GM23338 (cell line): Measurements from ENCODE around the gene RPL15. TPM values are rescaled to one million over a fixed set of nuclear protein-coding genes. Genes with fewer than 3 reads are reported as not detected.
A peak's percentile ranks its signal among the peaks of the same experiment; 100 is the strongest.

Experiments
- ATAC-seq: fragments of 200-7000 bp; cut with Tn5 transposase; 3 replicates; pipeline ENCODE4 v1.9.1; 2020
- DNase-seq: peaks from one replicate; pipeline ENCODE4 v3.0.0-alpha.2; 2015; ENCODE audit warnings: low spot score
- H2AFZ ChIP-seq: fragments of 200-600 bp; sonication (generic); 2 replicates; pipeline ENCODE4 v1.8.0; 2016; ENCODE audit warnings: antibody characterized with exemption, mild to moderate bottlenecking, moderate library complexity
- H3F3A ChIP-seq: fragments of 200-600 bp; sonication (generic); replicated peaks from 2 replicates; pipeline ENCODE4 v1.8.0; 2017; ENCODE audit warnings: antibody characterized with exemption, mixed run types, low read depth
- H3K27ac ChIP-seq: fragments of 200-600 bp; sonication (generic); 2 replicates; pipeline ENCODE4 v1.6.1; 2016; ENCODE audit warnings: low read depth
- H3K27me3 ChIP-seq: fragments of 200-600 bp; sonication (generic); 2 replicates; pipeline ENCODE4 v1.8.0; 2016; ENCODE audit warnings: mild to moderate bottlenecking, mixed run types, moderate library complexity; ENCODE audit not compliant: insufficient read depth
- H3K36me3 ChIP-seq: fragments of 200-600 bp; sonication (generic); 2 replicates; pipeline ENCODE4 v1.8.0; 2016; ENCODE audit warnings: mild to moderate bottlenecking; ENCODE audit not compliant: insufficient read depth
- H3K4me1 ChIP-seq: fragments of 200-600 bp; sonication (generic); 2 replicates; pipeline ENCODE4 v1.8.0; 2016; ENCODE audit warnings: mild to moderate bottlenecking, moderate library complexity; ENCODE audit not compliant: insufficient read depth
- H3K4me2 ChIP-seq: fragments of 200-600 bp; sonication (generic); 2 replicates; pipeline ENCODE4 v1.7.1; 2017; ENCODE audit warnings: mixed run types
- H3K4me3 ChIP-seq: fragments of 200-600 bp; sonication (generic); 2 replicates; pipeline ENCODE4 v1.6.1; 2016; ENCODE audit warnings: mixed run types
- H3K79me2 ChIP-seq: fragments of 200-600 bp; sonication (generic); replicated peaks from 2 replicates; pipeline ENCODE4 v1.8.0; 2017; ENCODE audit warnings: mild to moderate bottlenecking; ENCODE audit not compliant: insufficient read depth
- H3K9me2 ChIP-seq: fragments of 200-600 bp; sonication (generic); 2 replicates; pipeline ENCODE4 v1.8.0; 2017; ENCODE audit not compliant: insufficient read depth
- H4K20me1 ChIP-seq: fragments of 200-600 bp; sonication (generic); replicated peaks from 2 replicates; pipeline ENCODE4 v1.8.0; 2017; ENCODE audit warnings: mild to moderate bottlenecking; ENCODE audit not compliant: insufficient read depth
- H3K27ac Mint-ChIP-seq: 2 replicates; pipeline ENCODE4 v1.8.0; 2020; ENCODE audit warnings: inconsistent platforms, mild to moderate bottlenecking, moderate library complexity, mixed read lengths
- H3K27me3 Mint-ChIP-seq: 3 replicates; pipeline ENCODE4 v1.8.0; 2022; ENCODE audit warnings: low read depth, mild to moderate bottlenecking, moderate library complexity, mixed read lengths, inconsistent platforms; ENCODE audit not compliant: insufficient read depth, poor library complexity
- H3K36me3 Mint-ChIP-seq: 3 replicates; pipeline ENCODE4 v1.8.0; 2021; ENCODE audit warnings: low read depth, mild to moderate bottlenecking, inconsistent platforms, moderate library complexity, mixed read lengths
- H3K4me1 Mint-ChIP-seq: 3 replicates; pipeline ENCODE4 v1.8.0; 2020; ENCODE audit warnings: mild to moderate bottlenecking, inconsistent platforms, mixed read lengths
- H3K4me3 Mint-ChIP-seq: 3 replicates; pipeline ENCODE4 v1.8.0; 2021; ENCODE audit warnings: moderate library complexity, mild to moderate bottlenecking, inconsistent platforms, mixed read lengths
- H3K9me3 Mint-ChIP-seq: 3 replicates; pipeline ENCODE4 v1.8.0; 2020; ENCODE audit warnings: moderate library complexity, mild to moderate bottlenecking, inconsistent platforms, mixed read lengths
- CREB1 ChIP-seq: fragments of 250-450 bp; sonication (Bioruptor Pico); IDR thresholded peaks from 2 replicates; pipeline ENCODE4 v1.5.0; 2020; ENCODE audit warnings: low read depth, mild to moderate bottlenecking, moderate library complexity
- EZH2 ChIP-seq: fragments of 200-600 bp; sonication (generic); IDR thresholded peaks from one replicate; pipeline ENCODE4 v1.8.0; 2017; ENCODE audit warnings: antibody characterized with exemption, mild to moderate bottlenecking, low read depth; ENCODE audit not compliant: unreplicated experiment
- JUNB ChIP-seq: IDR thresholded peaks from one replicate; pipeline ENCODE4 v1.6.1; 2016; ENCODE audit warnings: antibody characterized with exemption; ENCODE audit not compliant: unreplicated experiment
- POLR2AphosphoS5 ChIP-seq: IDR thresholded peaks from 2 replicates; pipeline ENCODE4 v1.6.1; 2016; ENCODE audit warnings: antibody characterized with exemption, low read depth
- REST ChIP-seq: IDR thresholded peaks from one replicate; pipeline ENCODE4 v1.6.1; 2018; ENCODE audit warnings: antibody characterized with exemption; ENCODE audit not compliant: unreplicated experiment
- STAT1 ChIP-seq: IDR thresholded peaks from one replicate; pipeline ENCODE4 v1.6.1; 2016; ENCODE audit warnings: antibody characterized with exemption; ENCODE audit not compliant: unreplicated experiment
- ZNF114 ChIP-seq: fragments of 250-450 bp; sonication (Bioruptor Pico); IDR thresholded peaks from 2 replicates; pipeline ENCODE4 v1.5.0; 2020; ENCODE audit warnings: mild to moderate bottlenecking, moderate library complexity
- polyA plus RNA-seq: library from polyadenylated mRNA; unstranded; fragments of >200 nt; fragmentation: Nextera tagmentation; extraction: Ambion mirVana; gene quantifications from 2 replicates; pipeline ENCODE4 v1.2.1, GENCODE V29; 2016
- total RNA-seq: library from RNA; depleted of rRNA; stranded (reverse); fragments of >200 nt; shearing (Covaris generic); gene quantifications from 2 replicates; pipeline ENCODE4 v1.2.3, GENCODE V29; 2014
- TF ChIP-seq, protein P1 (sequence below): IDR thresholded peaks from 2 replicates; pipeline ENCODE4 v1.6.1; 2016; ENCODE audit warnings: antibody characterized with exemption

Gene RPL15
- total and polyA plus RNA-seq, 2 experiments from 2014 or later, result 2,868 to 3,117 TPM

- TF ChIP-seq CREB1 (CRISPR knock-in tag) (no peak), STAT1 (no peak), ZNF114 (no peak), POLR2AphosphoS5 (peak; percentile 52), JUNB (no peak)
Observed at GRCh38 chr3:23944861-23945662, 28.1 kb downstream of the RPL15 start, which contains the start of gene NR1D2 (continued).

GRCh38 chr3:23945663-23945912, 28.7 kb downstream of the RPL15 start:
- peak overlapping the region; percentile 99 for H3K4me3 ChIP-seq
- TF ChIP-seq POLR2AphosphoS5 (no peak), REST (no peak)
- no peak overlapping the region for H3K27ac ChIP-seq
- DNase-seq (no peak), ATAC-seq (no peak)
- peaks cover 5% of the 10 kb centered on the region for H3K36me3 Mint-ChIP-seq
- H4K20me1 ChIP-seq, result no peaks in the 10 kb centered on the region
- peaks cover 9% of the 10 kb centered on the region; the same call in 1 of the 2 replicates for H3K27me3 ChIP-seq
- H3K36me3 ChIP-seq, result no peaks in the 10 kb centered on the region
- H2AFZ ChIP-seq, result no peak overlapping the region
- peaks cover 6% of the 10 kb centered on the region for H3K27me3 Mint-ChIP-seq
- H3K4me3 Mint-ChIP-seq, result peak overlapping the region; percentile 24; the same call in 1 of the 3 replicates
- no peak overlapping the region; the same call in 1 of the 2 replicates for H3K4me2 ChIP-seq
- no peaks in the 10 kb centered on the region for H3K9me2 ChIP-seq
- H3K4me1 Mint-ChIP-seq, result peaks cover 29% of the 10 kb centered on the region
- H3K9me3 Mint-ChIP-seq, result no peaks in the 10 kb centered on the region
- no peak overlapping the region for H3K27ac Mint-ChIP-seq
- 0 out of 2 replicates have a peak, but pooled peaks cover 3% of the 10 kb centered on the region for H3F3A ChIP-seq
- peaks cover 25% of the 10 kb centered on the region for H3K4me1 ChIP-seq
- peaks cover 42% of the 10 kb centered on the region for H3K79me2 ChIP-seq

- no peaks in the 10 kb centered on the region for H3K9me3 Mint-ChIP-seq
- DNase-seq (peak; percentile 97), ATAC-seq (peak; percentile 68)
- Histone ChIP-seq H3K9me2 (no peaks in the 10 kb centered on the region), H3K27ac (peak overlapping the region; percentile 93), H3K36me3 (no peaks in the 10 kb centered on the region), H3F3A (0 out of 2 replicates have a peak, but pooled peaks cover 3% of the 10 kb centered on the region), H3K4me2 (peak overlapping the region; percentile 81), H3K4me1 (peaks cover 25% of the 10 kb centered on the region), H2AFZ (no peak overlapping the region), H3K79me2 (peaks cover 47% of the 10 kb centered on the region), H4K20me1 (no peaks in the 10 kb centered on the region), H3K4me3 (peak overlapping the region; percentile 99), H3K27me3 (peaks cover 9% of the 10 kb centered on the region; the same call in 1 of the 2 replicates)
- peaks cover 5% of the 10 kb centered on the region for H3K36me3 Mint-ChIP-seq
- TF ChIP-seq POLR2AphosphoS5, result peak; percentile 62; the same call in 1 of the 2 replicates
- no peak for TF ChIP-seq REST
- TF ChIP-seq, protein P1, sequence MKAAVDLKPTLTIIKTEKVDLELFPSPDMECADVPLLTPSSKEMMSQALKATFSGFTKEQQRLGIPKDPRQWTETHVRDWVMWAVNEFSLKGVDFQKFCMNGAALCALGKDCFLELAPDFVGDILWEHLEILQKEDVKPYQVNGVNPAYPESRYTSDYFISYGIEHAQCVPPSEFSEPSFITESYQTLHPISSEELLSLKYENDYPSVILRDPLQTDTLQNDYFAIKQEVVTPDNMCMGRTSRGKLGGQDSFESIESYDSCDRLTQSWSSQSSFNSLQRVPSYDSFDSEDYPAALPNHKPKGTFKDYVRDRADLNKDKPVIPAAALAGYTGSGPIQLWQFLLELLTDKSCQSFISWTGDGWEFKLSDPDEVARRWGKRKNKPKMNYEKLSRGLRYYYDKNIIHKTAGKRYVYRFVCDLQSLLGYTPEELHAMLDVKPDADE, result 0 out of 2 replicates have a peak, but pooled peaks have one; percentile 12
- TF ChIP-seq CREB1 (CRISPR knock-in tag), result peak; percentile 92
- TF ChIP-seq EZH2, result no peak
- peaks cover 6% of the 10 kb centered on the region for H3K27me3 Mint-ChIP-seq
- H3K4me1 Mint-ChIP-seq, result peaks cover 31% of the 10 kb centered on the region
- H3K4me3 Mint-ChIP-seq, result peak overlapping the region; percentile 69
- H3K27ac Mint-ChIP-seq, result peak overlapping the region; percentile 94
Observed at GRCh38 chr3:23945913-23946687, 29.2 kb downstream of the RPL15 start.
